Panc1 (cell line): Measurements from ENCODE around the gene ASGR2. TPM values are rescaled to one million over a fixed set of nuclear protein-coding genes. Genes with fewer than 3 reads are reported as not detected.

ENCODE experiments used
- ATAC-seq: fragments of 200-7000 bp; cut with Tn5 transposase; 2 replicates; pipeline ENCODE4 v1.9.1; 2020; ENCODE audit warnings: mild to moderate bottlenecking, moderate library complexity
- BruUV-seq: library from RNA; stranded (reverse); fragments of 400-500 nt; replicated peaks from 2 replicates; lab custom pipeline; 2021; lab: Mats Ljungman, UMichigan
- CTCF ChIA-PET: fragments of 300-600 bp; sonication (Branson Sonifier 250); formaldehyde crosslinking; loops from one replicate; lab custom pipeline; 2022; ENCODE audit warnings: antibody characterized with exemption; lab: Charles Lee
- POLR2A ChIA-PET: fragments of 300-600 bp; sonication (Branson Sonifier 250); formaldehyde crosslinking; loops from one replicate; lab custom pipeline; 2022; ENCODE audit warnings: antibody characterized with exemption; lab: Charles Lee
- DNase-seq: peaks from one replicate; pipeline ENCODE4 v3.0.0-alpha.2; 2010; ENCODE audit warnings: low read depth, low spot score
- H3K27ac ChIP-seq: 2 replicates; pipeline ENCODE4 v1.5.1; 2011; ENCODE audit warnings: mild to moderate bottlenecking, low read length, inconsistent platforms
- H3K27me3 ChIP-seq: fragments of 200-500 bp; sonication (Bioruptor generic); 2 replicates; pipeline ENCODE4 v1.6.0; 2014; ENCODE audit warnings: low read length, inconsistent platforms; ENCODE audit not compliant: control insufficient read depth, insufficient read depth
- H3K36me3 ChIP-seq: fragments of 200-500 bp; sonication (Bioruptor generic); 2 replicates; pipeline ENCODE4 v1.5.1; 2014; ENCODE audit warnings: inconsistent platforms, mild to moderate bottlenecking, low read length, moderate library complexity; ENCODE audit not compliant: control insufficient read depth, insufficient read depth
- H3K4me1 ChIP-seq: 2 replicates; pipeline ENCODE4 v1.5.1; 2011; ENCODE audit warnings: inconsistent platforms, mild to moderate bottlenecking, low read length, moderate library complexity; ENCODE audit not compliant: control insufficient read depth, insufficient read depth
- H3K4me3 ChIP-seq, 2 experiments: 2 replicates each; pipeline ENCODE4 v1.5.1; 2011 to 2012; ENCODE audit warnings: low read depth in 2 of 2, low read length in 2 of 2, mild to moderate bottlenecking in 2 of 2, inconsistent platforms in 1 of 2, moderate library complexity in 1 of 2
- H3K9me3 ChIP-seq: fragments of 200-500 bp; sonication (Bioruptor generic); 2 replicates; pipeline ENCODE4 v1.5.1; 2014; ENCODE audit warnings: low read depth, mild to moderate bottlenecking, inconsistent platforms, low read length, moderate library complexity; ENCODE audit not compliant: control insufficient read depth, insufficient read depth
- CTCF ChIP-seq: fragments of 450-650 bp; IDR thresholded peaks from 2 replicates; pipeline ENCODE4 v1.5.1; 2017; ENCODE audit warnings: mild to moderate bottlenecking
- POLR2AphosphoS5 ChIP-seq: IDR thresholded peaks from 2 replicates; pipeline ENCODE4 v1.6.1; 2012; ENCODE audit warnings: mild to moderate bottlenecking, low read depth, low read length, moderate library complexity
- REST ChIP-seq, 2 experiments: IDR thresholded peaks; 2 replicates each; pipeline ENCODE4 v1.6.1; 2011 to 2012; ENCODE audit warnings: low read depth in 2 of 2, control low read depth in 1 of 2, low read length in 1 of 2, mild to moderate bottlenecking in 1 of 2, moderate library complexity in 1 of 2; ENCODE audit not compliant: insufficient read depth in 1 of 2
- SIN3A ChIP-seq: IDR thresholded peaks from 2 replicates; pipeline ENCODE4 v1.6.1; 2012; ENCODE audit warnings: low read depth, mild to moderate bottlenecking, low read length, moderate library complexity, borderline replicate concordance; ENCODE audit not compliant: insufficient read depth
- TCF7L2 ChIP-seq: IDR thresholded peaks from 2 replicates; pipeline ENCODE4 v1.6.1; 2011; ENCODE audit warnings: mild to moderate bottlenecking, low read depth, low read length, inconsistent platforms
- in situ Hi-C: cut with HindIII; loops from 2 replicates; pipeline ENCODE4 v1.10.0; 2016; ENCODE audit warnings: low sequenced_read_pairs, low pct_unique_long_range_greater_than_20kb
- intact Hi-C: fragments of 100-400 bp; cut with micrococcal nuclease; formaldehyde crosslinking; loops from one replicate; pipeline ENCODE4 v1.10.0; 2022; ENCODE audit not compliant: unreplicated experiment
- total RNA-seq: library from RNA; stranded (reverse); gene quantifications from one replicate; pipeline ENCODE4 v1.2.1, GENCODE V29; 2021; ENCODE audit not compliant: unreplicated experiment

The ASGR2 gene
- total RNA-seq, 1 experiment from 2014 or later: 0.21 TPM

GRCh38 chr17:7156342-7156940 is 41.8 kb upstream of the ASGR2 start:
- CTCF ChIA-PET: interaction anchor here (0.7 kb wide), 1 partner anchor 45 kb away, joined by 7 read pairs; no protein-coding TSS in a partner anchor
- POLR2A ChIA-PET: no interaction called here
- Histone ChIP-seq H3K9me3 (no peaks in the 10 kb centered on the region), H3K4me3 (no peak overlapping the region), H3K4me1 (no peaks in the 10 kb centered on the region), H3K36me3 (no peaks in the 10 kb centered on the region), H3K27me3 (no peaks in the 10 kb centered on the region), H3K27ac (no peak overlapping the region)
- ATAC-seq: no peak
- no TSS peak for BruUV-seq
- in situ Hi-C loops (no loop called here), intact Hi-C loops (no loop called here)
- no peak for TF ChIP-seq CTCF
- TF ChIP-seq REST (IDR thresholded peaks at IDR 0.05; ENCODE audit: insufficient read depth in 1 of 2, low read depth in 2 of 2, low read length in 1 of 2): no peak
- no peak for TF ChIP-seq TCF7L2
- no peak for TF ChIP-seq SIN3A
- no peak for TF ChIP-seq POLR2AphosphoS5
- DNase-seq: no peak

- no peak overlapping the region for H3K27ac ChIP-seq
- H3K4me3 ChIP-seq: no peak overlapping the region
- no peaks in the 10 kb centered on the region for H3K36me3 ChIP-seq
- BruUV-seq: no TSS peak
- intact Hi-C loops: no loop called here
- H3K9me3 ChIP-seq: no peaks in the 10 kb centered on the region
- ChIA-PET POLR2A (no interaction called here), CTCF (no interaction called here)
- no peaks in the 10 kb centered on the region for H3K27me3 ChIP-seq
- TF ChIP-seq SIN3A (no peak), CTCF (no peak), REST (IDR thresholded peaks at IDR 0.05; ENCODE audit: insufficient read depth in 1 of 2, low read depth in 2 of 2, low read length in 1 of 2) (no peak), TCF7L2 (no peak), POLR2AphosphoS5 (no peak)
- in situ Hi-C loops: no loop called here
- H3K4me1 ChIP-seq: no peaks in the 10 kb centered on the region
- ATAC-seq (peak; percentile 73; the same call in 1 of the 2 replicates), DNase-seq (no peak)
Measured at GRCh38 chr17:7147772-7148171, 33.1 kb upstream of the ASGR2 start.
